Measurements from ENCODE around the gene USP9X.
"Not testable (repeated sequence)": the region's sequence is repeated elsewhere in the genome, so short reads cannot be mapped to it uniquely, and the experiment has no call there.

USP9X gene

GRCh38 chrX:41167888-41168287 lies 82.6 kb downstream of the USP9X start:
- no peak for TF ChIP-seq ZFX (IDR thresholded peaks at IDR 0.05)
- no peak for TF ChIP-seq CTCF (conservative IDR thresholded peaks at IDR 0.05)
- no peak overlapping the region for H3K27ac ChIP-seq

GRCh38 chrX:41176263-41176662 lies 91.0 kb downstream of the USP9X start:
- TF ChIP-seq ZFX (IDR thresholded peaks at IDR 0.05) = no peak
- TF ChIP-seq CTCF (conservative IDR thresholded peaks at IDR 0.05) = no peak
- no peak overlapping the region for H3K27ac ChIP-seq

- no peak overlapping the region for H3K27ac ChIP-seq
- TF ChIP-seq ZFX (IDR thresholded peaks at IDR 0.05) = no peak
- TF ChIP-seq CTCF (conservative IDR thresholded peaks at IDR 0.05) = no peak
These were observed 92.1 kb downstream of the USP9X start for GRCh38 chrX:41177297-41177696.

- no peak overlapping the region for H3K27ac ChIP-seq
- no peak for TF ChIP-seq CTCF (conservative IDR thresholded peaks at IDR 0.05)
- no peak for TF ChIP-seq ZFX (IDR thresholded peaks at IDR 0.05)
These were observed 93.0 kb downstream of the USP9X start for GRCh38 chrX:41178201-41178600.

- no peak overlapping the region for H3K27ac ChIP-seq
- no peak for TF ChIP-seq ZFX (IDR thresholded peaks at IDR 0.05)
- peak; percentile 75 for TF ChIP-seq CTCF (conservative IDR thresholded peaks at IDR 0.05)
These were observed 95.1 kb downstream of the USP9X start for GRCh38 chrX:41180194-41180908.

- TF ChIP-seq CTCF (conservative IDR thresholded peaks at IDR 0.05) (no peak), ZFX (IDR thresholded peaks at IDR 0.05) (no peak)
- no peak overlapping the region for H3K27ac ChIP-seq
These were observed 99.1 kb downstream of the USP9X start for GRCh38 chrX:41184312-41184711.

- H3K27ac ChIP-seq = not testable (repeated sequence)
These were observed 101.7 kb downstream of the USP9X start for GRCh38 chrX:41186946-41187345.

- no peak overlapping the region for H3K27ac ChIP-seq
- no peak for TF ChIP-seq ZFX (IDR thresholded peaks at IDR 0.05)
- no peak for TF ChIP-seq CTCF (conservative IDR thresholded peaks at IDR 0.05)
These were observed 103.9 kb downstream of the USP9X start for GRCh38 chrX:41189156-41189555.
